Tibial nerve (tissue), 3 donors: Measurements from ENCODE around the gene LGALS9C.
"Not testable (repeated sequence)": the region's sequence is repeated elsewhere in the genome, so short reads cannot be mapped to it uniquely, and the experiment has no call there.

Experiments
- CTCF ChIP-seq, 5 experiments: fragments of 200-600 bp in 3 of 5; fragments of 450-650 bp in 2 of 5; sonication (generic) in 3 of 5; IDR thresholded peaks; one replicate each; pipeline ENCODE4 v1.5.1; 2016 to 2019; ENCODE audit warnings: antibody characterized with exemption in 5 of 5, mild to moderate bottlenecking in 3 of 5, moderate library complexity in 2 of 5
- POLR2A ChIP-seq, 2 donors: fragments of 450-650 bp; IDR thresholded peaks; one replicate each; pipeline ENCODE4 v1.6.1; 2017; ENCODE audit warnings: antibody characterized with exemption in 2 of 2, mild to moderate bottlenecking in 2 of 2, moderate library complexity in 2 of 2

GRCh38 chr17:18470345-18470930, 6.2 kb upstream of the LGALS9C start:
- not testable (repeated sequence) for TF ChIP-seq CTCF, POLR2A (IDR thresholded peaks at IDR 0.05)
